GM18867 (cell line): Measurements from ENCODE around the gene ACADVL.

Source experiments
- ATAC-seq: cut with Tn5 transposase; IDR thresholded peaks from one replicate; pipeline ENCODE4 v1.9.1; 2021; ENCODE audit warnings: mild to moderate bottlenecking, moderate library complexity; ENCODE audit not compliant: unreplicated experiment

ACADVL gene

GRCh38 chr17:7216242-7217112, 3.3 kb upstream of the ACADVL start:
- no peak for ATAC-seq

GRCh38 chr17:7217113-7217987, 2.4 kb upstream of the ACADVL start:
- ATAC-seq, result no peak

- ATAC-seq, result no peak
Observed at GRCh38 chr17:7218166-7218565, 1.6 kb upstream of the ACADVL start.

GRCh38 chr17:7218758-7219157, 980 bp upstream of the ACADVL start:
- ATAC-seq, result no peak

- ATAC-seq, result no peak
Observed at GRCh38 chr17:7219229-7219811, 418 bp upstream of the ACADVL start.

- no peak for ATAC-seq
Observed at GRCh38 chr17:7220593-7221277, 997 bp downstream of the ACADVL start.

GRCh38 chr17:7221278-7222092, 1.7 kb downstream of the ACADVL start:
- ATAC-seq, result no peak

GRCh38 chr17:7222093-7222971, 2.6 kb downstream of the ACADVL start:
- no peak for ATAC-seq

GRCh38 chr17:7222972-7223292, 3.2 kb downstream of the ACADVL start:
- no peak for ATAC-seq

- no peak for ATAC-seq
Observed at GRCh38 chr17:7223375-7223774, 3.6 kb downstream of the ACADVL start.

- ATAC-seq, result no peak
Observed at GRCh38 chr17:7224110-7224509, 4.4 kb downstream of the ACADVL start.

- no peak for ATAC-seq
Observed at GRCh38 chr17:7224661-7225111, 4.9 kb downstream of the ACADVL start.

- ATAC-seq, result no peak
Observed at GRCh38 chr17:7225711-7226331, 6.1 kb downstream of the ACADVL start.

GRCh38 chr17:7226721-7227710, 7.3 kb downstream of the ACADVL start:
- ATAC-seq, result no peak

- no peak for ATAC-seq
Observed at GRCh38 chr17:7228920-7229319, 9.2 kb downstream of the ACADVL start.

GRCh38 chr17:7229504-7229903, 9.8 kb downstream of the ACADVL start:
- ATAC-seq, result no peak

- no peak for ATAC-seq
Observed at GRCh38 chr17:7232114-7232513, 12.4 kb downstream of the ACADVL start.

- ATAC-seq, result no peak
Observed at GRCh38 chr17:7233701-7234082, 14.0 kb downstream of the ACADVL start.
